Measurements from ENCODE around the gene TTLL8.

Gene TTLL8

GRCh38 chr22:49972163-49973017, 85.7 kb downstream of the TTLL8 start:
- no peak overlapping the region for H3K27ac ChIP-seq
- DNase-seq (ENCODE audit: low read depth, low spot score): no peak

- no peak overlapping the region for H3K27ac ChIP-seq
- no peak for DNase-seq (ENCODE audit: low read depth, low spot score)
Measured at GRCh38 chr22:49971232-49972162, 86.6 kb downstream of the TTLL8 start.

- H3K27ac ChIP-seq: no peak overlapping the region
Measured at GRCh38 chr22:49970528-49971231, 87.4 kb downstream of the TTLL8 start.

GRCh38 chr22:49969751-49970527, 88.2 kb downstream of the TTLL8 start:
- H3K27ac ChIP-seq: no peak overlapping the region
- DNase-seq (ENCODE audit: low read depth, low spot score): no peak

More at GRCh38 chr22:49970528-49971231, 87.4 kb downstream of the TTLL8 start:
- peak; percentile 75 for DNase-seq (ENCODE audit: low read depth, low spot score)

- no peak overlapping the region for H3K27ac ChIP-seq
- no peak for DNase-seq (ENCODE audit: low read depth, low spot score)
Measured at GRCh38 chr22:49968831-49969661, 89.1 kb downstream of the TTLL8 start.
